ENCODE measurements around the gene TNFSF11. TPM values are rescaled to one million over a fixed set of nuclear protein-coding genes. Genes with fewer than 3 reads are reported as not detected.

Gene TNFSF11, protein sequence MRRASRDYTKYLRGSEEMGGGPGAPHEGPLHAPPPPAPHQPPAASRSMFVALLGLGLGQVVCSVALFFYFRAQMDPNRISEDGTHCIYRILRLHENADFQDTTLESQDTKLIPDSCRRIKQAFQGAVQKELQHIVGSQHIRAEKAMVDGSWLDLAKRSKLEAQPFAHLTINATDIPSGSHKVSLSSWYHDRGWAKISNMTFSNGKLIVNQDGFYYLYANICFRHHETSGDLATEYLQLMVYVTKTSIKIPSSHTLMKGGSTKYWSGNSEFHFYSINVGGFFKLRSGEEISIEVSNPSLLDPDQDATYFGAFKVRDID
- total RNA-seq, result not detected in 2 replicates
- long read RNA-seq, result 0 reads

DNA sequence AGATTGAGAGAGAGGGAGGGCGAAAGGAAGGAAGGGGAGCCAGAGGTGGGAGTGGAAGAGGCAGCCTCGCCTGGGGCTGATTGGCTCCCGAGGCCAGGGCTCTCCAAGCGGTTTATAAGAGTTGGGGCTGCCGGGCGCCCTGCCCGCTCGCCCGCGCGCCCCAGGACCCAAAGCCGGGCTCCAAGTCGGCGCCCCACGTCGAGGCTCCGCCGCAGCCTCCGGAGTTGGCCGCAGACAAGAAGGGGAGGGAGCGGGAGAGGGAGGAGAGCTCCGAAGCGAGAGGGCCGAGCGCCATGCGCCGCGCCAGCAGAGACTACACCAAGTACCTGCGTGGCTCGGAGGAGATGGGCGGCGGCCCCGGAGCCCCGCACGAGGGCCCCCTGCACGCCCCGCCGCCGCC lies at the start of gene TNFSF11:
TNFSF11 (plus strand) TSS at position 142 of the 400 bp plus-strand sequence; CDS start at position 294, 152 bp downstream.
- H3K4me3 Mint-ChIP-seq (ENCODE audit: low read depth), result peak within 1 kb of the TSS; percentile 54
- H3K36me3 Mint-ChIP-seq (ENCODE audit: insufficient read depth), result peaks cover 5% of the 10 kb centered on the region
- TF ChIP-seq, protein P1, sequence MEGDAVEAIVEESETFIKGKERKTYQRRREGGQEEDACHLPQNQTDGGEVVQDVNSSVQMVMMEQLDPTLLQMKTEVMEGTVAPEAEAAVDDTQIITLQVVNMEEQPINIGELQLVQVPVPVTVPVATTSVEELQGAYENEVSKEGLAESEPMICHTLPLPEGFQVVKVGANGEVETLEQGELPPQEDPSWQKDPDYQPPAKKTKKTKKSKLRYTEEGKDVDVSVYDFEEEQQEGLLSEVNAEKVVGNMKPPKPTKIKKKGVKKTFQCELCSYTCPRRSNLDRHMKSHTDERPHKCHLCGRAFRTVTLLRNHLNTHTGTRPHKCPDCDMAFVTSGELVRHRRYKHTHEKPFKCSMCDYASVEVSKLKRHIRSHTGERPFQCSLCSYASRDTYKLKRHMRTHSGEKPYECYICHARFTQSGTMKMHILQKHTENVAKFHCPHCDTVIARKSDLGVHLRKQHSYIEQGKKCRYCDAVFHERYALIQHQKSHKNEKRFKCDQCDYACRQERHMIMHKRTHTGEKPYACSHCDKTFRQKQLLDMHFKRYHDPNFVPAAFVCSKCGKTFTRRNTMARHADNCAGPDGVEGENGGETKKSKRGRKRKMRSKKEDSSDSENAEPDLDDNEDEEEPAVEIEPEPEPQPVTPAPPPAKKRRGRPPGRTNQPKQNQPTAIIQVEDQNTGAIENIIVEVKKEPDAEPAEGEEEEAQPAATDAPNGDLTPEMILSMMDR (IDR thresholded peaks at IDR 0.05; ENCODE audit: unreplicated experiment), result no peak
- peaks cover 14% of the 10 kb centered on the region for H3K9me3 Mint-ChIP-seq (ENCODE audit: low read depth)
- no peak for DNase-seq (ENCODE audit: low spot score, unreplicated experiment)
- H3K4me1 Mint-ChIP-seq (ENCODE audit: low read depth), result peaks cover 1% of the 10 kb centered on the region
- H3K27me3 Mint-ChIP-seq, result peaks cover 46% of the 10 kb centered on the region
- H3K27ac Mint-ChIP-seq, result no peak within 1 kb of the TSS

DNA sequence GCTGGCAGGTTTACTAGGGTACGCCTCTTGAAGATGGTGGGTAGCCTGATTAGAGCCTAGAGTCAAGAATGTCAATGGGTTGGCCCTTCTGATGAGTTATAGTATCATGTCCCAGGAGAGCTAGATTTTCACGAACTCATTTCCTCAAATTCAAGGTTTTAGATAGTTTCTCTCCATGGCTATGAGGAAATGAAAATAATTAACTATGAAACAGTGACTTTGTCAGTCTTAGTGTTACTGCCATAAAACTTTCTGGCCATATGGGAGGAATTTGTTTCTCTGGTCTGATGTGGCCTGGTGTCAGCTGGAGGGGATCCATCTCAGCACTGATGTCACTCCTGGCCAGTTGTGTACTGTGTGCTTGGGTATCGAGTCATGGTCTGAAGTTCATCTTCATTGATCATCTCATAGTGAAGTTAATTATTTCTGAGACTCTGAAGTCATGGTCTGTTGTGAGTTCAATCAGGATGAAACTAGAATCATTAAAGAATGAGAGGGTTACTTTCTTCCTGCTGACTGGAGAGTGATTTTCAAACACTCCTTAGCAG lies 49.4 kb upstream of the TNFSF11 start:
- Mint-ChIP-seq H3K4me3 (ENCODE audit: low read depth) (no peak overlapping the region), H3K4me1 (ENCODE audit: low read depth) (no peaks in the 10 kb centered on the region), H3K27me3 (peaks cover 3% of the 10 kb centered on the region), H3K9me3 (ENCODE audit: low read depth) (peaks cover 13% of the 10 kb centered on the region), H3K27ac (peak overlapping the region; percentile 40), H3K36me3 (ENCODE audit: insufficient read depth) (no peaks in the 10 kb centered on the region)
- DNase-seq (ENCODE audit: low spot score, unreplicated experiment), result no peak
- TF ChIP-seq, protein P1 (IDR thresholded peaks at IDR 0.05; ENCODE audit: unreplicated experiment), result no peak

DNA sequence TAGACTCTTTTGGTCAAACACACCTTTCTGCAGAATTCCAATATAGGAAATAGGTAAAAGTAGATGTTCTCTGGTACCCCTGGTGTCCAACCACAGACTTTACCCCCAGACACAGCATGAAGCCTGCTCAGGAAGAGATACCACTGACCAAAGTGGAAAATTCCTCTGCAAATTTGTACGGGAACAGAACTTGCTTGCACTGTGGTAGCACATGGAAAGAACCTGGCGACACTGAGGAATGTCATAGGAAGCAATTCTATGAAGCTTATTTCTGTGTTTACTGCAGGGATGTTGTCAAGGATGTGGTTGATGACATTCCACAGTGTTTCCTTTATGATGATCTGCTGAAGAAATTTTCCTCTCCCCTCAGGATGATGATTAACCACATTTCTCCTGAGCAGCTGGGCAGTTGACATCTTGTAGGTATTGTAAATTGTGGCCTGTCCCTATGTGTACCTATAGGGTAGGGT lies 48.9 kb upstream of the TNFSF11 start:
- TF ChIP-seq, protein P1 (IDR thresholded peaks at IDR 0.05; ENCODE audit: unreplicated experiment), result no peak
- Mint-ChIP-seq H3K27ac (peak overlapping the region; percentile 40), H3K4me1 (ENCODE audit: low read depth) (no peaks in the 10 kb centered on the region), H3K36me3 (ENCODE audit: insufficient read depth) (no peaks in the 10 kb centered on the region), H3K27me3 (peaks cover 3% of the 10 kb centered on the region), H3K4me3 (ENCODE audit: low read depth) (no peak overlapping the region), H3K9me3 (ENCODE audit: low read depth) (peaks cover 11% of the 10 kb centered on the region)
- DNase-seq (ENCODE audit: low spot score, unreplicated experiment), result no peak

DNA sequence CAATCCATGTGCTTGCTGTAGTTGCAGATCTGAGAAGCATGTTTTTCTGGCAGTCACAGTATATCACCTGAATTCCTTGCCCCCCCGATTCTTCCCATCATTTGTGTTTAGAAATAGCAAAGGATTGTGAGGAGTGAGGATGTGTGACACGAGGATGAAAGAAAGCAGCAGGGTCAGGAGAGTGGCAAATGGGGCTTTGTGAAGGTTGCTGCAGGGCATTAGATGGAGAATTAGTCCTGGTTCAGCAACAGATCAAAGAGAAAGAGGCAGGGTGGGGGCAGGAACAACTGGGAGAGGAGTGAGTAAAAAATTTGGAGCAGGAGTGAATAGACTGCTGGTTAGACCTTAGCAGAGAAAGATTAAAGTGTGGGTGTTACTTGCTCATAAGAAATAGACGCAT lies 47.7 kb upstream of the TNFSF11 start:
- no peaks in the 10 kb centered on the region for H3K4me1 Mint-ChIP-seq (ENCODE audit: low read depth)

DNA sequence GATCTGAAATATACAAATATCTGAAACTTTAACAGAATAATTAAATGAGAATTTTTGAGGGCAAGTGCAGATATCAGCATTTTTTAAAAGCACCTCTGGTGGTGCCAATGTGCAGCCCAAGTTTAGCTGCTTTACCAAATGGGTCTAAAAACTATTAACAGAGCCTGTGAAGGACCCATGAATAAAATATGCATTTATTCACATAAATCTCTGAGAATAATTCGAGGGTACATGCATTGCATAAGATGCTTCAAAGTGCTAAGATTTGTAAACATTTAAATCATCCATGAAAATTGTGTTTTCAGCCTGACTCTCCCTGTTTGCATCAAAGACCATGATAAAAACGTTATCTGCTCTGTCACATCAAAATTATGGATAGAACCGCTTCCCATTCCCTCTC lies 47.1 kb upstream of the TNFSF11 start:
- no peak overlapping the region for H3K27ac Mint-ChIP-seq
- H3K36me3 Mint-ChIP-seq (ENCODE audit: insufficient read depth), result no peaks in the 10 kb centered on the region

More for the DNA sequence above, 47.7 kb upstream of the TNFSF11 start:
- DNase-seq (ENCODE audit: low spot score, unreplicated experiment), result no peak
- TF ChIP-seq, protein P1 (IDR thresholded peaks at IDR 0.05; ENCODE audit: unreplicated experiment), result no peak
- Mint-ChIP-seq H3K27ac (no peak overlapping the region), H3K9me3 (ENCODE audit: low read depth) (peaks cover 4% of the 10 kb centered on the region), H3K27me3 (peaks cover 3% of the 10 kb centered on the region), H3K36me3 (ENCODE audit: insufficient read depth) (no peaks in the 10 kb centered on the region), H3K4me3 (ENCODE audit: low read depth) (no peak overlapping the region)

More for the DNA sequence above, 47.1 kb upstream of the TNFSF11 start:
- DNase-seq (ENCODE audit: low spot score, unreplicated experiment), result no peak
- H3K4me3 Mint-ChIP-seq (ENCODE audit: low read depth), result no peak overlapping the region
- peaks cover 4% of the 10 kb centered on the region for H3K9me3 Mint-ChIP-seq (ENCODE audit: low read depth)
- H3K27me3 Mint-ChIP-seq, result peaks cover 3% of the 10 kb centered on the region
- TF ChIP-seq, protein P1 (IDR thresholded peaks at IDR 0.05; ENCODE audit: unreplicated experiment), result no peak
- H3K4me1 Mint-ChIP-seq (ENCODE audit: low read depth), result no peaks in the 10 kb centered on the region

Data from progenitor cell of endocrine pancreas (in vitro differentiated cells).